ENCODE measurements around the gene FAM118A.

GRCh38 chr22:45270095-45271020 lies 39.4 kb upstream of the FAM118A start:
- no peak for TF ChIP-seq CTCF (IDR thresholded peaks at IDR 0.05)
- TF ChIP-seq POLR2A (IDR thresholded peaks at IDR 0.05) = no peak
